CD4-positive, alpha-beta memory T cell (primary cell): ENCODE results near the gene LGR5. TPM values are rescaled to one million over a fixed set of nuclear protein-coding genes. Genes with fewer than 3 reads are reported as not detected.

Source experiments
- CTCF ChIA-PET: fragments of 350-600 bp; sonication (Branson Sonifier 250); formaldehyde crosslinking; loops from one replicate; lab custom pipeline; 2021; ENCODE audit warnings: inconsistent platforms; ENCODE audit not compliant: partially characterized antibody; lab: Charles Lee
- POLR2A ChIA-PET: fragments of 350-600 bp; sonication (Branson Sonifier 250); formaldehyde crosslinking; loops from one replicate; lab custom pipeline; 2021; ENCODE audit not compliant: partially characterized antibody; lab: Charles Lee
- DNase-seq, 5 donors: peaks; one replicate each; pipeline versions ENCODE4 v3.0.0 to v3.0.0-alpha.2; 2020 to 2022; ENCODE audit warnings: mixed read lengths in 1 of 5
- H3K27ac ChIP-seq: one replicate; pipeline ENCODE4 v1.7.0; 2013; ENCODE audit warnings: low read depth, low read length
- H3K27me3 ChIP-seq: 2 replicates; pipeline ENCODE4 v1.7.0; 2013; ENCODE audit warnings: mild to moderate bottlenecking, low read length, moderate library complexity; ENCODE audit not compliant: insufficient read depth
- H3K36me3 ChIP-seq: 2 replicates; pipeline ENCODE4 v1.7.0; 2013; ENCODE audit warnings: mild to moderate bottlenecking, low read length, moderate library complexity; ENCODE audit not compliant: insufficient read depth
- H3K4me1 ChIP-seq: 2 replicates; pipeline ENCODE4 v1.7.0; 2013; ENCODE audit warnings: mild to moderate bottlenecking, low read length, moderate library complexity; ENCODE audit not compliant: insufficient read depth
- H3K4me3 ChIP-seq, 2 donors: one replicate each; pipeline ENCODE4 v1.7.0; 2013; ENCODE audit warnings: low read length in 2 of 2, mild to moderate bottlenecking in 1 of 2
- H3K9me3 ChIP-seq, 2 donors: one replicate each; pipeline ENCODE4 v1.7.0; 2013; ENCODE audit warnings: low read length in 2 of 2, control low read depth in 1 of 2; ENCODE audit not compliant: control insufficient read depth in 1 of 2
- H3K27ac Mint-ChIP-seq, 7 donors: one replicate each; pipeline ENCODE4 v1.8.0; 2020 to 2021; ENCODE audit warnings: mixed read lengths in 7 of 7, mild to moderate bottlenecking in 6 of 7, inconsistent platforms in 3 of 7, moderate library complexity in 3 of 7
- H3K27me3 Mint-ChIP-seq, 2 donors: one replicate each; pipeline ENCODE4 v1.8.0; 2020 to 2021; ENCODE audit warnings: mixed read lengths in 2 of 2
- H3K36me3 Mint-ChIP-seq, 2 donors: one replicate each; pipeline ENCODE4 v1.8.0; 2020 to 2021; ENCODE audit warnings: mixed read lengths in 2 of 2, inconsistent platforms in 1 of 2, mild to moderate bottlenecking in 1 of 2
- H3K4me1 Mint-ChIP-seq, 4 donors: one replicate each; pipeline ENCODE4 v1.8.0; 2020 to 2021; ENCODE audit warnings: mixed read lengths in 4 of 4, mild to moderate bottlenecking in 1 of 4
- H3K4me3 Mint-ChIP-seq, 8 donors: one replicate each; pipeline ENCODE4 v1.8.0; 2020 to 2021; ENCODE audit warnings: mixed read lengths in 8 of 8, mild to moderate bottlenecking in 7 of 8, moderate library complexity in 6 of 8, inconsistent platforms in 3 of 8
- H3K9me3 Mint-ChIP-seq, 8 donors: one replicate each; pipeline ENCODE4 v1.8.0; 2020 to 2021; ENCODE audit warnings: mixed read lengths in 8 of 8, mild to moderate bottlenecking in 5 of 8, inconsistent platforms in 3 of 8, moderate library complexity in 1 of 8
- intact Hi-C: fragments of 100-400 bp; cut with micrococcal nuclease; formaldehyde crosslinking; loops from one replicate; pipeline ENCODE4 v1.15.1; 2023
- polyA plus RNA-seq, 2 donors: library from polyadenylated mRNA; unstranded; fragments of 300-500 nt; fragmentation: Illumina TruSeq; gene quantifications; one replicate each; pipeline ENCODE4 v1.2.3, GENCODE V29; 2021
- total RNA-seq, 2 experiments: library from RNA; stranded (reverse); gene quantifications; one replicate each; pipeline ENCODE4 v1.2.3, GENCODE V29; 2021

The LGR5 gene
- total and polyA plus RNA-seq, 4 experiments from 2014 or later = not detected

- no peaks in the 10 kb centered on the region for H3K4me1 Mint-ChIP-seq
- ChIA-PET POLR2A (no interaction called here), CTCF (interaction anchor here (1.6 kb wide), 1 partner anchor 10 kb away, joined by 3 read pairs; no protein-coding TSS in a partner anchor)
- H3K36me3 Mint-ChIP-seq = no peaks in the 10 kb centered on the region
- H3K4me3 ChIP-seq = no peak overlapping the region
- intact Hi-C loops = no loop called here
- no peaks in the 10 kb centered on the region for H3K27me3 ChIP-seq
- H3K9me3 ChIP-seq = no peaks in the 10 kb centered on the region
- H3K36me3 ChIP-seq = no peaks in the 10 kb centered on the region
- H3K4me3 Mint-ChIP-seq = no peak overlapping the region
- no peaks in the 10 kb centered on the region for H3K4me1 ChIP-seq
- DNase-seq = no peak
- H3K27ac Mint-ChIP-seq = no peak overlapping the region
- H3K9me3 Mint-ChIP-seq = no peaks in the 10 kb centered on the region
- no peak overlapping the region for H3K27ac ChIP-seq
- peaks cover 2% of the 10 kb centered on the region in 2 donors for H3K27me3 Mint-ChIP-seq
Measured at GRCh38 chr12:71536279-71536938, 96.8 kb downstream of the LGR5 start.

- Histone ChIP-seq H3K36me3 (no peaks in the 10 kb centered on the region), H3K4me3 (no peak overlapping the region), H3K27ac (no peak overlapping the region), H3K27me3 (no peaks in the 10 kb centered on the region), H3K9me3 (no peaks in the 10 kb centered on the region), H3K4me1 (no peaks in the 10 kb centered on the region)
- H3K4me3 Mint-ChIP-seq = no peak overlapping the region
- H3K27ac Mint-ChIP-seq = no peak overlapping the region
- no peaks in the 10 kb centered on the region for H3K4me1 Mint-ChIP-seq
- H3K36me3 Mint-ChIP-seq = no peaks in the 10 kb centered on the region
- intact Hi-C loops = no loop called here
- CTCF ChIA-PET = interaction anchor here (1.6 kb wide), 1 partner anchor 11 kb away, joined by 3 read pairs; no protein-coding TSS in a partner anchor
- no peaks in the 10 kb centered on the region for H3K9me3 Mint-ChIP-seq
- POLR2A ChIA-PET = no interaction called here
- H3K27me3 Mint-ChIP-seq = peaks cover 2% of the 10 kb centered on the region in 2 donors
- no peak for DNase-seq
Measured at GRCh38 chr12:71536939-71537622, 97.5 kb downstream of the LGR5 start.

GRCh38 chr12:71538807-71539206 lies 99.2 kb downstream of the LGR5 start:
- no peaks in the 10 kb centered on the region for H3K36me3 Mint-ChIP-seq
- no peaks in the 10 kb centered on the region for H3K9me3 ChIP-seq
- no peak overlapping the region for H3K4me3 ChIP-seq
- peaks cover 0 to 2% of the 10 kb centered on the region in 2 donors for H3K27me3 Mint-ChIP-seq
- DNase-seq = no peak
- no peak overlapping the region for H3K27ac ChIP-seq
- ChIA-PET CTCF (no interaction called here), POLR2A (no interaction called here)
- no peaks in the 10 kb centered on the region for H3K4me1 Mint-ChIP-seq
- no peaks in the 10 kb centered on the region for H3K27me3 ChIP-seq
- no peaks in the 10 kb centered on the region for H3K9me3 Mint-ChIP-seq
- H3K4me1 ChIP-seq = no peaks in the 10 kb centered on the region
- intact Hi-C loops = no loop called here
- H3K4me3 Mint-ChIP-seq = no peak overlapping the region
- no peaks in the 10 kb centered on the region for H3K36me3 ChIP-seq
- H3K27ac Mint-ChIP-seq = no peak overlapping the region

GRCh38 chr12:71541583-71541982 lies 102.0 kb downstream of the LGR5 start:
- Mint-ChIP-seq H3K4me3 (no peak overlapping the region), H3K36me3 (no peaks in the 10 kb centered on the region), H3K27ac (no peak overlapping the region), H3K9me3 (no peaks in the 10 kb centered on the region), H3K27me3 (peaks cover 0 to 2% of the 10 kb centered on the region in 2 donors), H3K4me1 (no peaks in the 10 kb centered on the region)
- H3K36me3 ChIP-seq = no peaks in the 10 kb centered on the region
- H3K9me3 ChIP-seq = no peaks in the 10 kb centered on the region
- H3K4me3 ChIP-seq = no peak overlapping the region
- no peak overlapping the region for H3K27ac ChIP-seq
- no peaks in the 10 kb centered on the region for H3K27me3 ChIP-seq
- H3K4me1 ChIP-seq = no peaks in the 10 kb centered on the region
- POLR2A ChIA-PET = no interaction called here
- CTCF ChIA-PET = interaction anchor here (0.6 kb wide), 1 partner anchor 256 kb away, joined by 3 read pairs; no protein-coding TSS in a partner anchor
- no peak for DNase-seq
- intact Hi-C loops = no loop called here

- H3K9me3 Mint-ChIP-seq = no peaks in the 10 kb centered on the region
- no peaks in the 10 kb centered on the region for H3K36me3 Mint-ChIP-seq
- no peak overlapping the region for H3K27ac Mint-ChIP-seq
- H3K27me3 Mint-ChIP-seq = peaks cover 2 to 3% of the 10 kb centered on the region in 2 donors
- ChIA-PET CTCF (no interaction called here), POLR2A (no interaction called here)
- intact Hi-C loops = no loop called here
- DNase-seq = no peak
- Histone ChIP-seq H3K4me1 (no peaks in the 10 kb centered on the region), H3K9me3 (no peaks in the 10 kb centered on the region), H3K27me3 (no peaks in the 10 kb centered on the region), H3K27ac (no peak overlapping the region), H3K36me3 (no peaks in the 10 kb centered on the region), H3K4me3 (no peak overlapping the region)
- no peaks in the 10 kb centered on the region for H3K4me1 Mint-ChIP-seq
- H3K4me3 Mint-ChIP-seq = no peak overlapping the region
Measured at GRCh38 chr12:71546322-71546861, 106.8 kb downstream of the LGR5 start.

GRCh38 chr12:71548893-71549292 lies 109.3 kb downstream of the LGR5 start:
- no peaks in the 10 kb centered on the region for H3K36me3 ChIP-seq
- H3K9me3 ChIP-seq = no peaks in the 10 kb centered on the region
- no peaks in the 10 kb centered on the region for H3K27me3 ChIP-seq
- no peak overlapping the region for H3K27ac ChIP-seq
- H3K4me1 ChIP-seq = no peaks in the 10 kb centered on the region
- CTCF ChIA-PET = no interaction called here
- Mint-ChIP-seq H3K9me3 (no peaks in the 10 kb centered on the region), H3K4me1 (no peaks in the 10 kb centered on the region), H3K4me3 (no peak overlapping the region), H3K27me3 (peaks cover 2 to 5% of the 10 kb centered on the region in 2 donors), H3K27ac (no peak overlapping the region), H3K36me3 (no peaks in the 10 kb centered on the region)
- intact Hi-C loops = no loop called here
- DNase-seq = no peak
- POLR2A ChIA-PET = no interaction called here
- no peak overlapping the region for H3K4me3 ChIP-seq

- Mint-ChIP-seq H3K4me3 (no peak overlapping the region), H3K27me3 (peaks cover 8 to 11% of the 10 kb centered on the region in 2 donors), H3K9me3 (no peaks in the 10 kb centered on the region), H3K4me1 (no peaks in the 10 kb centered on the region), H3K36me3 (no peaks in the 10 kb centered on the region), H3K27ac (no peak overlapping the region)
- Histone ChIP-seq H3K27me3 (no peaks in the 10 kb centered on the region), H3K27ac (no peak overlapping the region), H3K4me3 (no peak overlapping the region), H3K4me1 (no peaks in the 10 kb centered on the region), H3K36me3 (no peaks in the 10 kb centered on the region), H3K9me3 (no peaks in the 10 kb centered on the region)
- DNase-seq = no peak
- CTCF ChIA-PET = no interaction called here
- intact Hi-C loops = no loop called here
- POLR2A ChIA-PET = no interaction called here
Measured at GRCh38 chr12:71551529-71551928, 111.9 kb downstream of the LGR5 start.
